HCT116 (cell line): Measurements from ENCODE around the gene TMEM222. TPM values are rescaled to one million over a fixed set of nuclear protein-coding genes. Genes with fewer than 3 reads are reported as not detected.

Experiments
- ATAC-seq: fragments of 200-7000 bp; cut with Tn5 transposase; 2 replicates; pipeline ENCODE4 v1.9.1; 2020; ENCODE audit warnings: mild to moderate bottlenecking, moderate library complexity
- BruUV-seq: library from RNA; stranded (reverse); fragments of 400-500 nt; replicated peaks from 2 replicates; lab custom pipeline; 2021; lab: Mats Ljungman, UMichigan
- CTCF ChIA-PET: fragments of 300-600 bp; sonication (Branson Sonifier 250); formaldehyde crosslinking; loops from one replicate; lab custom pipeline; 2021; ENCODE audit warnings: antibody characterized with exemption; lab: Charles Lee
- POLR2A ChIA-PET: fragments of 300-600, 350-600 bp; sonication (Branson Sonifier 250); formaldehyde crosslinking; loops from one replicate; lab custom pipeline; 2021; ENCODE audit warnings: antibody characterized with exemption; lab: Charles Lee
- RAD21 ChIA-PET, 2 experiments: fragments of 300-600 bp; sonication (Branson Sonifier 250); formaldehyde crosslinking; loops; one replicate each; lab custom pipeline; 2023; ENCODE audit warnings: low total read pairs in 2 of 2; ENCODE audit not compliant: uncharacterized antibody in 2 of 2, unreplicated experiment in 2 of 2, low non-redundant PET in 1 of 2; lab: Charles Lee
- DNase-seq: peaks from one replicate; pipeline ENCODE4 v3.0.0-alpha.2; 2010; ENCODE audit warnings: low read depth, low spot score
- H2AFZ ChIP-seq: fragments of 200-600 bp; shearing (Covaris generic), sonication (generic); 2 replicates; pipeline ENCODE4 v1.6.1; 2017; ENCODE audit warnings: low read depth, mixed run types, mixed read lengths, antibody characterized with exemption, low read length; ENCODE audit not compliant: poor library complexity, severe bottlenecking
- H3K27ac ChIP-seq: 2 replicates; pipeline ENCODE4 v1.5.1; 2012; ENCODE audit warnings: low read depth, low read length
- H3K27me3 ChIP-seq: fragments of 200-600 bp; sonication (generic); 2 replicates; pipeline ENCODE4 v1.6.1; 2016; ENCODE audit warnings: mixed run types, low read length, mixed read lengths; ENCODE audit not compliant: insufficient read depth
- H3K36me3 ChIP-seq, 2 experiments: fragments of 200-500 bp in 1 of 2; fragments of 200-600 bp in 1 of 2; sonication (Bioruptor generic) in 1 of 2; sonication (generic) in 1 of 2; 2 replicates each; pipeline versions ENCODE4 v1.5.1 to v1.6.1; 2014 to 2016; ENCODE audit warnings: low read length in 2 of 2, inconsistent platforms in 1 of 2, mixed read lengths in 1 of 2, mixed run types in 1 of 2; ENCODE audit not compliant: insufficient read depth in 2 of 2, control insufficient read depth in 1 of 2
- H3K4me1 ChIP-seq, 2 experiments: fragments of 200-600 bp in 1 of 2; sonication (generic) in 1 of 2; 2 replicates each; pipeline versions ENCODE4 v1.5.1 to v1.6.1; 2012 to 2017; ENCODE audit warnings: low read length in 2 of 2, inconsistent platforms in 1 of 2, mild to moderate bottlenecking in 1 of 2, mixed read lengths in 1 of 2, mixed run types in 1 of 2, moderate library complexity in 1 of 2; ENCODE audit not compliant: insufficient read depth in 2 of 2, control insufficient read depth in 1 of 2
- H3K4me2 ChIP-seq: fragments of 200-600 bp; sonication (generic); 2 replicates; pipeline ENCODE4 v1.6.1; 2017; ENCODE audit warnings: mixed run types, low read length, mixed read lengths
- H3K4me3 ChIP-seq, 2 experiments: fragments of 200-600 bp in 1 of 2; sonication (generic) in 1 of 2; replicated peaks in 1 of 2; 2 replicates each; pipeline ENCODE4 v1.5.1; 2011 to 2016; ENCODE audit warnings: low read length in 2 of 2, control low read depth in 1 of 2, low read depth in 1 of 2, mild to moderate bottlenecking in 1 of 2, mixed read lengths in 1 of 2, mixed run types in 1 of 2
- H3K79me2 ChIP-seq: fragments of 200-600 bp; sonication (generic); 2 replicates; pipeline ENCODE4 v1.6.1; 2017; ENCODE audit warnings: mild to moderate bottlenecking, mixed run types, low read length, moderate library complexity, mixed read lengths; ENCODE audit not compliant: insufficient read depth
- H3K9ac ChIP-seq: fragments of 200-600 bp; sonication (generic); 2 replicates; pipeline ENCODE4 v1.6.1; 2016; ENCODE audit warnings: low read length, mixed read lengths
- H3K9me2 ChIP-seq: fragments of 200-600 bp; sonication (generic), shearing (Covaris generic); 2 replicates; pipeline ENCODE4 v1.6.1; 2017; ENCODE audit warnings: mixed run types, mild to moderate bottlenecking, moderate library complexity; ENCODE audit not compliant: insufficient read depth
- H3K9me3 ChIP-seq, 2 experiments: fragments of 200-500 bp in 1 of 2; fragments of 200-600 bp in 1 of 2; sonication (Bioruptor generic) in 1 of 2; sonication (generic) in 1 of 2; 2 replicates each; pipeline ENCODE4 v1.6.1; 2014 to 2017; ENCODE audit warnings: low read length in 2 of 2, mixed read lengths in 2 of 2, inconsistent platforms in 1 of 2, low read depth in 1 of 2, mild to moderate bottlenecking in 1 of 2, mixed run types in 1 of 2, moderate library complexity in 1 of 2; ENCODE audit not compliant: control insufficient read depth in 1 of 2, insufficient read depth in 1 of 2
- H4K20me1 ChIP-seq: fragments of 200-600 bp; sonication (generic), shearing (Covaris generic); 2 replicates; pipeline ENCODE4 v1.6.1; 2017; ENCODE audit warnings: mixed run types, mild to moderate bottlenecking, moderate library complexity; ENCODE audit not compliant: insufficient read depth
- ATF3 ChIP-seq: IDR thresholded peaks from 2 replicates; pipeline ENCODE4 v1.6.1; 2012
- CBX3 ChIP-seq: IDR thresholded peaks from 2 replicates; pipeline ENCODE4 v1.6.1; 2012; ENCODE audit warnings: low read depth
- CEBPB ChIP-seq: IDR thresholded peaks from 2 replicates; pipeline ENCODE4 v1.6.1; 2012; ENCODE audit warnings: low read depth
- EGR1 ChIP-seq: IDR thresholded peaks from 2 replicates; pipeline ENCODE4 v1.6.1; 2012; ENCODE audit warnings: low read depth
- ELF1 ChIP-seq: IDR thresholded peaks from 2 replicates; pipeline ENCODE4 v1.6.1; 2012; ENCODE audit warnings: low read depth, borderline replicate concordance
- EZH2 ChIP-seq: fragments of 200-600 bp; sonication (generic); IDR thresholded peaks from 2 replicates; pipeline ENCODE4 v1.6.1; 2017; ENCODE audit warnings: antibody characterized with exemption, mixed run types
- EZH2phosphoT487 ChIP-seq: fragments of 200-600 bp; IDR thresholded peaks from 2 replicates; pipeline ENCODE4 v1.6.1; 2018; ENCODE audit warnings: antibody characterized with exemption, borderline replicate concordance
- FOSL1 ChIP-seq: IDR thresholded peaks from 2 replicates; pipeline ENCODE4 v1.6.1; 2012; ENCODE audit warnings: low read depth
- JUND ChIP-seq: IDR thresholded peaks from 2 replicates; pipeline ENCODE4 v1.6.1; 2012
- POLR2A ChIP-seq: IDR thresholded peaks from 2 replicates; pipeline ENCODE4 v1.7.0; 2011; ENCODE audit warnings: borderline replicate concordance; ENCODE audit not compliant: insufficient read depth, insufficient read length; ENCODE audit errors: extremely low read depth
- RAD21 ChIP-seq: IDR thresholded peaks from 2 replicates; pipeline ENCODE4 v1.6.1; 2012; ENCODE audit warnings: low read depth, mild to moderate bottlenecking
- SRF ChIP-seq: IDR thresholded peaks from 2 replicates; pipeline ENCODE4 v1.6.1; 2012; ENCODE audit warnings: low read depth
- ZFX ChIP-seq: fragments of 450-650 bp; IDR thresholded peaks from 2 replicates; pipeline ENCODE4 v1.6.1; 2017
- intact Hi-C: fragments of 100-400 bp; cut with micrococcal nuclease; formaldehyde crosslinking; loops from 2 replicates; pipeline ENCODE4 v1.10.0; 2022
- total RNA-seq: library from RNA; stranded (reverse); gene quantifications from one replicate; pipeline ENCODE4 v1.2.1, GENCODE V29; 2021; ENCODE audit not compliant: unreplicated experiment
- TF ChIP-seq, protein P1 (sequence below): IDR thresholded peaks from 2 replicates; pipeline ENCODE4 v1.6.1; 2012
- TF ChIP-seq, protein P2 (sequence below): IDR thresholded peaks from 2 replicates; pipeline ENCODE4 v1.6.1; 2011; ENCODE audit warnings: mild to moderate bottlenecking, low read length, moderate library complexity; ENCODE audit not compliant: insufficient replicate concordance; ENCODE audit errors: extremely low read depth
- TF ChIP-seq, protein P3 (sequence below), 3 experiments: fragments of 200-600 bp in 1 of 3; sonication (generic) in 1 of 3; IDR thresholded peaks in 2 of 3; conservative IDR thresholded peaks in 1 of 3; 2 replicates each; pipeline ENCODE4 v1.5.1; 2012 to 2017; ENCODE audit warnings: low read depth in 2 of 3, low read length in 2 of 3, antibody characterized with exemption in 1 of 3, borderline replicate concordance in 1 of 3, control low read depth in 1 of 3, mild to moderate bottlenecking in 1 of 3, mixed read lengths in 1 of 3, mixed run types in 1 of 3, moderate library complexity in 1 of 3; ENCODE audit not compliant: insufficient read depth in 1 of 3

Gene TMEM222
- total RNA-seq, 1 experiment from 2014 or later, result 32.8 TPM

DNA sequence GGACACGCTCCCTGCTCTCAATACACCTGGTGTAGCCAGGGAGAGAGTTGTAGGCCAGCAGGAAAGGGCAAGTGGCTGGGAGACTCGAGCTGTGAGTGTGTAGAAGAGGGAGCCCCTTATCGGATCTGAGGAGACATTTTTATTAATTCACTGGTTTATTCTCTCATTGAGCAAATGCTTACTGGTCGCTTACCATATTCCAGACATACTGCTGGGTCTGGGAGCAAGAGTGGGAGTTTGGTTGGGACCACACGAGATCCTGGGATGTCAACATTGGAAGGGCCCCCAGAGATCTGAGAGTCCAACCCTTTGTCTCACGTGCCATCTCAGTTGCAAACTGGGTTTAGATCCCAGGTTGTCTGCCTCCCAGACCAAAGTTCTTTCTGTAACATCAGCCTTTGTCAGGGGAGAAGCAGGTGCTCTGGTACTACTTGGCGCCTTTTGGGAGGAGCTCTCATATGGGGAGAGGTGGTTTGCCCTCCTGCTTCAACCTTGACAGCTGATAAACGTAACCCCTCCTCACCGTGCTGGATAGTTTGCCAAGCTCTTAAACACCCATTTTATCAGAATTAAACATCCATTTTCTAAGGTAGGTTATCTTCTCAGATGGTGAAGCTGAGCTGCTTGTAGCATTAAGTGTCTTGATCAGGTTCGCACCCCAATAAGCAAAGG, 742 bp downstream of the TMEM222 start:
- no peaks in the 10 kb centered on the region for H3K9me2 ChIP-seq
- TSS peak; percentile 60 for BruUV-seq
- H3K4me1 ChIP-seq, result peaks cover 7 to 18% of the 10 kb centered on the region in 2 experiments; a peak in 3 of 4 replicates
- peak overlapping the region; percentile 99 for H3K9ac ChIP-seq
- TF ChIP-seq, protein P1, sequence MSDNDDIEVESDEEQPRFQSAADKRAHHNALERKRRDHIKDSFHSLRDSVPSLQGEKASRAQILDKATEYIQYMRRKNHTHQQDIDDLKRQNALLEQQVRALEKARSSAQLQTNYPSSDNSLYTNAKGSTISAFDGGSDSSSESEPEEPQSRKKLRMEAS, result no peak
- TF ChIP-seq ZFX (peak; percentile 42; the same call in 1 of the 2 replicates), FOSL1 (no peak)
- peaks cover 56% of the 10 kb centered on the region for H3K79me2 ChIP-seq
- intact Hi-C loops, result no loop called here
- H3K4me2 ChIP-seq, result peak overlapping the region; percentile 91
- H4K20me1 ChIP-seq, result no peaks in the 10 kb centered on the region
- H3K27me3 ChIP-seq, result no peaks in the 10 kb centered on the region
- H2AFZ ChIP-seq, result no peak overlapping the region
- no peaks in the 10 kb centered on the region for H3K9me3 ChIP-seq
- ATAC-seq, result no peak; the same call in 1 of the 2 replicates
- H3K36me3 ChIP-seq, result peaks cover 12 to 29% of the 10 kb centered on the region in 2 experiments; a peak in 3 of 4 replicates
- peak overlapping the region; percentile 99 to 100 for H3K4me3 ChIP-seq
- POLR2A ChIA-PET, result interaction anchor here (1.0 to 1.9 kb wide), 2 partner anchors 19 to 43 kb away, joined by 4 to 5 read pairs; partner anchors contain the start of gene SYTL1
- H3K27ac ChIP-seq, result peak overlapping the region; percentile 81
- CTCF ChIA-PET, result interaction anchor here (0.6 to 1.2 kb wide), 2 partner anchors 69 to 213 kb away, joined by 3 read pairs; no protein-coding TSS in a partner anchor
- DNase-seq, result no peak
- RAD21 ChIA-PET, result no interaction called here

DNA sequence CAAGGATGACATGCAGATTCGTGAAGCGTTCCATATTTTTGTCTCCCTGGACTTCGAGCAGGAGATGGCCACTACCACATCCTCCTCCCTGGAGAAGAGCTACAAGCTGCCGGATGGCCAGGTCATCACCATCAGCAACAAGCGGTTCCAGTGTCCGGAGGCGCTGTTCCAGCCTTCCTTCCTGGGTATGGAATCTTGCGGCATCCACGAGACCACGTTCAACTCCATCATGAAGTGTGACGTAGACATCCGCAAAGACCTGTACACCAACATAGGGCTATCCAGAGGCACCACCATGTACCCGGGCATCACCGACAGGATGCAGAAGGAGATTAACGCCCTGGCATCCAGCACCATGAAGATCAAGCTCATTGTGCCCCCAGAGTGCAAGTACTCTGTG, 3.3 kb downstream of the TMEM222 start:
- peaks cover 18 to 35% of the 10 kb centered on the region in 2 experiments; a peak in 3 of 4 replicates for H3K36me3 ChIP-seq
- ChIA-PET CTCF (no interaction called here), RAD21 (no interaction called here), POLR2A (no interaction called here)
- H4K20me1 ChIP-seq, result no peaks in the 10 kb centered on the region
- intact Hi-C loops, result no loop called here
- H2AFZ ChIP-seq, result no peak overlapping the region
- ATAC-seq (no peak), DNase-seq (no peak)
- no TSS peak for BruUV-seq
- no peak overlapping the region for H3K4me2 ChIP-seq
- TF ChIP-seq CEBPB, result no peak
- TF ChIP-seq POLR2A, result no peak
- TF ChIP-seq EZH2, result no peak
- TF ChIP-seq RAD21, result no peak
- TF ChIP-seq ATF3, result no peak
- TF ChIP-seq, protein P2, sequence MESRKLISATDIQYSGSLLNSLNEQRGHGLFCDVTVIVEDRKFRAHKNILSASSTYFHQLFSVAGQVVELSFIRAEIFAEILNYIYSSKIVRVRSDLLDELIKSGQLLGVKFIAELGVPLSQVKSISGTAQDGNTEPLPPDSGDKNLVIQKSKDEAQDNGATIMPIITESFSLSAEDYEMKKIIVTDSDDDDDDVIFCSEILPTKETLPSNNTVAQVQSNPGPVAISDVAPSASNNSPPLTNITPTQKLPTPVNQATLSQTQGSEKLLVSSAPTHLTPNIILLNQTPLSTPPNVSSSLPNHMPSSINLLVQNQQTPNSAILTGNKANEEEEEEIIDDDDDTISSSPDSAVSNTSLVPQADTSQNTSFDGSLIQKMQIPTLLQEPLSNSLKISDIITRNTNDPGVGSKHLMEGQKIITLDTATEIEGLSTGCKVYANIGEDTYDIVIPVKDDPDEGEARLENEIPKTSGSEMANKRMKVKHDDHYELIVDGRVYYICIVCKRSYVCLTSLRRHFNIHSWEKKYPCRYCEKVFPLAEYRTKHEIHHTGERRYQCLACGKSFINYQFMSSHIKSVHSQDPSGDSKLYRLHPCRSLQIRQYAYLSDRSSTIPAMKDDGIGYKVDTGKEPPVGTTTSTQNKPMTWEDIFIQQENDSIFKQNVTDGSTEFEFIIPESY, result no peak
- no peak for TF ChIP-seq JUND
- no peak for TF ChIP-seq CBX3
- TF ChIP-seq, protein P1, result no peak
- no peak for TF ChIP-seq EGR1
- TF ChIP-seq ELF1, result no peak
- TF ChIP-seq, protein P3, sequence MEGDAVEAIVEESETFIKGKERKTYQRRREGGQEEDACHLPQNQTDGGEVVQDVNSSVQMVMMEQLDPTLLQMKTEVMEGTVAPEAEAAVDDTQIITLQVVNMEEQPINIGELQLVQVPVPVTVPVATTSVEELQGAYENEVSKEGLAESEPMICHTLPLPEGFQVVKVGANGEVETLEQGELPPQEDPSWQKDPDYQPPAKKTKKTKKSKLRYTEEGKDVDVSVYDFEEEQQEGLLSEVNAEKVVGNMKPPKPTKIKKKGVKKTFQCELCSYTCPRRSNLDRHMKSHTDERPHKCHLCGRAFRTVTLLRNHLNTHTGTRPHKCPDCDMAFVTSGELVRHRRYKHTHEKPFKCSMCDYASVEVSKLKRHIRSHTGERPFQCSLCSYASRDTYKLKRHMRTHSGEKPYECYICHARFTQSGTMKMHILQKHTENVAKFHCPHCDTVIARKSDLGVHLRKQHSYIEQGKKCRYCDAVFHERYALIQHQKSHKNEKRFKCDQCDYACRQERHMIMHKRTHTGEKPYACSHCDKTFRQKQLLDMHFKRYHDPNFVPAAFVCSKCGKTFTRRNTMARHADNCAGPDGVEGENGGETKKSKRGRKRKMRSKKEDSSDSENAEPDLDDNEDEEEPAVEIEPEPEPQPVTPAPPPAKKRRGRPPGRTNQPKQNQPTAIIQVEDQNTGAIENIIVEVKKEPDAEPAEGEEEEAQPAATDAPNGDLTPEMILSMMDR (IDR thresholded peaks at IDR 0.05 in 2 of 3, conservative IDR thresholded peaks at IDR 0.05 in 1 of 3; ENCODE audit: borderline replicate concordance in 1 of 3, insufficient read depth in 1 of 3, low read depth in 2 of 3, low read length in 2 of 3), result no peak
- TF ChIP-seq SRF, result no peak
- TF ChIP-seq EZH2phosphoT487, result no peak
- no peak overlapping the region for H3K4me3 ChIP-seq
- no peak overlapping the region for H3K9ac ChIP-seq
- peaks cover 7 to 18% of the 10 kb centered on the region in 2 experiments; a peak in 3 of 4 replicates for H3K4me1 ChIP-seq
- H3K79me2 ChIP-seq, result peaks cover 79% of the 10 kb centered on the region
- no peaks in the 10 kb centered on the region for H3K9me3 ChIP-seq
- H3K27me3 ChIP-seq, result no peaks in the 10 kb centered on the region
- H3K27ac ChIP-seq, result no peak overlapping the region
- H3K9me2 ChIP-seq, result no peaks in the 10 kb centered on the region
